ENCODE measurements around the gene COL18A1. TPM values are rescaled to one million over a fixed set of nuclear protein-coding genes. Genes with fewer than 3 reads are reported as not detected.

Gene COL18A1
- total and polyA plus RNA-seq, 9 of the 15 experiments (the other 6 are each of a cell fraction or from before 2014, with no cell fraction given), result 0.14 to 16.4 (median 2.0) TPM

DNA sequence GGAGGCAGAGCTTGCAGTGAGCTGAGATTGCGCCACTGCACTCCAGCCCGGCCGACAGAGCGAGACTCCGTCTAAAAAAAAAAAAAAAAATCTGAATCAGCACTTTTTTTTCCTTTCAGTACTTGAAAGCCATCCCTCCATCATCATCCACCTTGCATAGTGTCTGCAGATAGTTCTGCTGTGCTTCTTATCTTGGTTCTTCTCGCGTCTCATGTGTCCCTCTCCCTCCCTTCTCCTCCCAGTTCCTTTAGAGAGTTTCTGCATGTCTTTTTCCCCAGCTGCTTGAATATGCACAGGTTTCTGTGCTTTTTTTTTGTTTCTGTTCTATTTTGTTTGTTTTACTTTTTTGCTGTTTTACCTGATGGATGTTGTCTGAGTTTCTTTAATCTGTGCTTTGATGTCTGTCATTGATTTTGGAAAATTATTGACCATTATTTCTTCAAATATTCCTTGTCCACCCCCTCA is 3.9 kb upstream of the COL18A1 start (continued):
- TF ChIP-seq, protein P1, sequence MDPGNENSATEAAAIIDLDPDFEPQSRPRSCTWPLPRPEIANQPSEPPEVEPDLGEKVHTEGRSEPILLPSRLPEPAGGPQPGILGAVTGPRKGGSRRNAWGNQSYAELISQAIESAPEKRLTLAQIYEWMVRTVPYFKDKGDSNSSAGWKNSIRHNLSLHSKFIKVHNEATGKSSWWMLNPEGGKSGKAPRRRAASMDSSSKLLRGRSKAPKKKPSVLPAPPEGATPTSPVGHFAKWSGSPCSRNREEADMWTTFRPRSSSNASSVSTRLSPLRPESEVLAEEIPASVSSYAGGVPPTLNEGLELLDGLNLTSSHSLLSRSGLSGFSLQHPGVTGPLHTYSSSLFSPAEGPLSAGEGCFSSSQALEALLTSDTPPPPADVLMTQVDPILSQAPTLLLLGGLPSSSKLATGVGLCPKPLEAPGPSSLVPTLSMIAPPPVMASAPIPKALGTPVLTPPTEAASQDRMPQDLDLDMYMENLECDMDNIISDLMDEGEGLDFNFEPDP (CRISPR knock-in tag; IDR thresholded peaks at IDR 0.05), result no peak
- TF ChIP-seq, protein P2, sequence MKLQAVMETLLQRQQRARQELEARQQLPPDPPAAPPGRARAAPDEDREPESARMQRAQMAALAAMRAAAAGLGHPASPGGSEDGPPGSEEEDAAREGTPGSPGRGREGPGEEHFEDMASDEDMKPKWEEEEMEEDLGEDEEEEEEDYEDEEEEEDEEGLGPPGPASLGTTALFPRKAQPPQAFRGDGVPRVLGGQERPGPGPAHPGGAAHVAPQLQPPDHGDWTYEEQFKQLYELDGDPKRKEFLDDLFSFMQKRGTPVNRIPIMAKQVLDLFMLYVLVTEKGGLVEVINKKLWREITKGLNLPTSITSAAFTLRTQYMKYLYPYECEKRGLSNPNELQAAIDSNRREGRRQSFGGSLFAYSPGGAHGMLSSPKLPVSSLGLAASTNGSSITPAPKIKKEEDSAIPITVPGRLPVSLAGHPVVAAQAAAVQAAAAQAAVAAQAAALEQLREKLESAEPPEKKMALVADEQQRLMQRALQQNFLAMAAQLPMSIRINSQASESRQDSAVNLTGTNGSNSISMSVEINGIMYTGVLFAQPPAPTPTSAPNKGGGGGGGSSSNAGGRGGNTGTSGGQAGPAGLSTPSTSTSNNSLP (IDR thresholded peaks at IDR 0.05; ENCODE audit: borderline replicate concordance, low read depth, low read length), result no peak
- TF ChIP-seq ZC3H11A (IDR thresholded peaks at IDR 0.05; ENCODE audit: low read depth, low read length) (no peak), TEAD2 (tag; IDR thresholded peaks at IDR 0.05) (no peak), ESRRB (CRISPR knock-in tag; IDR thresholded peaks at IDR 0.05; ENCODE audit: borderline replicate concordance) (no peak), KLF13 (tag; IDR thresholded peaks at IDR 0.05; ENCODE audit: borderline replicate concordance, low read depth) (no peak), TOE1 (IDR thresholded peaks at IDR 0.05; ENCODE audit: borderline replicate concordance) (no peak), TOE1 (CRISPR knock-in tag; IDR thresholded peaks at IDR 0.05; ENCODE audit: borderline replicate concordance, low read depth) (no peak), ESRRA (IDR thresholded peaks at IDR 0.05; ENCODE audit: borderline replicate concordance, low read depth) (no peak), BCOR (IDR thresholded peaks at IDR 0.05) (peak; percentile 43; the same call in 1 of the 2 replicates), ZKSCAN3 (CRISPR knock-in tag; IDR thresholded peaks at IDR 0.05) (no peak), HNRNPL (IDR thresholded peaks at IDR 0.05; ENCODE audit: low read depth, low read length) (no peak), NFATC3 (IDR thresholded peaks at IDR 0.05) (no peak), SREBF2 (CRISPR knock-in tag; IDR thresholded peaks at IDR 0.05) (no peak), DPF2 (IDR thresholded peaks at IDR 0.05) (peak; percentile 54; the same call in 1 of the 2 replicates), ARHGAP35 (IDR thresholded peaks at IDR 0.05; ENCODE audit: partially characterized antibody) (no peak)
- TF ChIP-seq, protein P3, sequence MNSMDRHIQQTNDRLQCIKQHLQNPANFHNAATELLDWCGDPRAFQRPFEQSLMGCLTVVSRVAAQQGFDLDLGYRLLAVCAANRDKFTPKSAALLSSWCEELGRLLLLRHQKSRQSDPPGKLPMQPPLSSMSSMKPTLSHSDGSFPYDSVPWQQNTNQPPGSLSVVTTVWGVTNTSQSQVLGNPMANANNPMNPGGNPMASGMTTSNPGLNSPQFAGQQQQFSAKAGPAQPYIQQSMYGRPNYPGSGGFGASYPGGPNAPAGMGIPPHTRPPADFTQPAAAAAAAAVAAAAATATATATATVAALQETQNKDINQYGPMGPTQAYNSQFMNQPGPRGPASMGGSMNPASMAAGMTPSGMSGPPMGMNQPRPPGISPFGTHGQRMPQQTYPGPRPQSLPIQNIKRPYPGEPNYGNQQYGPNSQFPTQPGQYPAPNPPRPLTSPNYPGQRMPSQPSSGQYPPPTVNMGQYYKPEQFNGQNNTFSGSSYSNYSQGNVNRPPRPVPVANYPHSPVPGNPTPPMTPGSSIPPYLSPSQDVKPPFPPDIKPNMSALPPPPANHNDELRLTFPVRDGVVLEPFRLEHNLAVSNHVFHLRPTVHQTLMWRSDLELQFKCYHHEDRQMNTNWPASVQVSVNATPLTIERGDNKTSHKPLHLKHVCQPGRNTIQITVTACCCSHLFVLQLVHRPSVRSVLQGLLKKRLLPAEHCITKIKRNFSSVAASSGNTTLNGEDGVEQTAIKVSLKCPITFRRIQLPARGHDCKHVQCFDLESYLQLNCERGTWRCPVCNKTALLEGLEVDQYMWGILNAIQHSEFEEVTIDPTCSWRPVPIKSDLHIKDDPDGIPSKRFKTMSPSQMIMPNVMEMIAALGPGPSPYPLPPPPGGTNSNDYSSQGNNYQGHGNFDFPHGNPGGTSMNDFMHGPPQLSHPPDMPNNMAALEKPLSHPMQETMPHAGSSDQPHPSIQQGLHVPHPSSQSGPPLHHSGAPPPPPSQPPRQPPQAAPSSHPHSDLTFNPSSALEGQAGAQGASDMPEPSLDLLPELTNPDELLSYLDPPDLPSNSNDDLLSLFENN (IDR thresholded peaks at IDR 0.05; ENCODE audit: low read depth in 2 of 2, low read length in 2 of 2), result no peak
- TF ChIP-seq, protein P4, sequence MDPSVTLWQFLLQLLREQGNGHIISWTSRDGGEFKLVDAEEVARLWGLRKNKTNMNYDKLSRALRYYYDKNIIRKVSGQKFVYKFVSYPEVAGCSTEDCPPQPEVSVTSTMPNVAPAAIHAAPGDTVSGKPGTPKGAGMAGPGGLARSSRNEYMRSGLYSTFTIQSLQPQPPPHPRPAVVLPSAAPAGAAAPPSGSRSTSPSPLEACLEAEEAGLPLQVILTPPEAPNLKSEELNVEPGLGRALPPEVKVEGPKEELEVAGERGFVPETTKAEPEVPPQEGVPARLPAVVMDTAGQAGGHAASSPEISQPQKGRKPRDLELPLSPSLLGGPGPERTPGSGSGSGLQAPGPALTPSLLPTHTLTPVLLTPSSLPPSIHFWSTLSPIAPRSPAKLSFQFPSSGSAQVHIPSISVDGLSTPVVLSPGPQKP (CRISPR knock-in tag; IDR thresholded peaks at IDR 0.05), result no peak
- TF ChIP-seq, protein P5, sequence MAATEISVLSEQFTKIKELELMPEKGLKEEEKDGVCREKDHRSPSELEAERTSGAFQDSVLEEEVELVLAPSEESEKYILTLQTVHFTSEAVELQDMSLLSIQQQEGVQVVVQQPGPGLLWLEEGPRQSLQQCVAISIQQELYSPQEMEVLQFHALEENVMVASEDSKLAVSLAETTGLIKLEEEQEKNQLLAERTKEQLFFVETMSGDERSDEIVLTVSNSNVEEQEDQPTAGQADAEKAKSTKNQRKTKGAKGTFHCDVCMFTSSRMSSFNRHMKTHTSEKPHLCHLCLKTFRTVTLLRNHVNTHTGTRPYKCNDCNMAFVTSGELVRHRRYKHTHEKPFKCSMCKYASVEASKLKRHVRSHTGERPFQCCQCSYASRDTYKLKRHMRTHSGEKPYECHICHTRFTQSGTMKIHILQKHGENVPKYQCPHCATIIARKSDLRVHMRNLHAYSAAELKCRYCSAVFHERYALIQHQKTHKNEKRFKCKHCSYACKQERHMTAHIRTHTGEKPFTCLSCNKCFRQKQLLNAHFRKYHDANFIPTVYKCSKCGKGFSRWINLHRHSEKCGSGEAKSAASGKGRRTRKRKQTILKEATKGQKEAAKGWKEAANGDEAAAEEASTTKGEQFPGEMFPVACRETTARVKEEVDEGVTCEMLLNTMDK (IDR thresholded peaks at IDR 0.05; ENCODE audit: borderline replicate concordance, insufficient read depth, low read depth, low read length, poor library complexity, severe bottlenecking), result no peak
